Ishikawa (cell line): ENCODE measurements around the gene NRXN3.
A peak's percentile ranks its signal among the peaks of the same experiment; 100 is the strongest.

ENCODE experiments used
- CEBPB ChIP-seq: IDR thresholded peaks from 2 replicates; pipeline ENCODE4 v1.6.1; 2012
- EGR1 ChIP-seq: IDR thresholded peaks from 2 replicates; pipeline ENCODE4 v1.6.1; 2012
- EP300 ChIP-seq: IDR thresholded peaks from 2 replicates; pipeline ENCODE4 v1.6.1; 2012; ENCODE audit warnings: borderline replicate concordance
- FOXM1 ChIP-seq: IDR thresholded peaks from 2 replicates; pipeline ENCODE4 v1.6.1; 2012; ENCODE audit warnings: low read depth, borderline replicate concordance
- NFIC ChIP-seq: IDR thresholded peaks from 2 replicates; pipeline ENCODE4 v1.6.1; 2012
- RAD21 ChIP-seq: IDR thresholded peaks from 2 replicates; pipeline ENCODE4 v1.6.1; 2012; ENCODE audit warnings: low read depth
- TAF1 ChIP-seq: IDR thresholded peaks from 2 replicates; pipeline ENCODE4 v1.6.1; 2012; ENCODE audit warnings: low read depth, mild to moderate bottlenecking
- TEAD4 ChIP-seq: IDR thresholded peaks from 2 replicates; pipeline ENCODE4 v1.6.1; 2012
- YY1 ChIP-seq: IDR thresholded peaks from 2 replicates; pipeline ENCODE4 v1.6.1; 2012; ENCODE audit warnings: low read depth
- ZBTB7A ChIP-seq: IDR thresholded peaks from 2 replicates; pipeline ENCODE4 v1.6.1; 2012; ENCODE audit warnings: low read depth
- TF ChIP-seq, protein P1 (sequence below): IDR thresholded peaks from 2 replicates; pipeline ENCODE4 v1.6.1; 2012

DNA sequence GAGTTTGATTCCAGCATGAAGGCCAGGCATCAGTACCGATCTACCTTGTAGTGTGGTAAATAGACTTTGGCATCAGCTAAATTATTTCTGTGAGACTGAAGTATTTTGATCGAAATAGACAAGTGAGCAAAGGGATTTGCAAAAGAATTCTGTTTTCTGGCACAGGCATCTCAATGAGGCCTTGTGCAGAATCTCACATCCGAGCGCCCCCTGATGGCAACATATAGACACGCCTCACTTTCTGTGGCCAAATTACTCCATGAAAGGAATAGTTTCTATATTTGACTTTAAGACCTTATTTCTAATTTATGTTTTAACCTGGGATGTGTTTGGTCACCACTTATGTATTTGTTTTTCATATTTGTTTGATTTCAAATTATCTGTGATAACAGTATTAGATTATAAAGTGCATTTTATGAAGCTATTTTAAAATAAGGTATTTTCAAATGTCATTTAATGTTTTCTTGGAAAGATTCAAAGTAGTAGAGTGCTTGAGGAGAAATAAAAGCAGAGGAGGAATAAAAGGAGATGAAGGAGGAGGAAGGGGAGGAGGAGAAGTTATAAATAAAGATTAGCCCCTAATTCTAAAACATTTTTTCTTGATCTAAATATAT is 731.9 kb downstream of the NRXN3 start:
- TF ChIP-seq TAF1: no peak
- no peak for TF ChIP-seq EP300
- TF ChIP-seq CEBPB: no peak
- no peak for TF ChIP-seq FOXM1
- peak; percentile 29; the same call in 1 of the 2 replicates for TF ChIP-seq RAD21
- TF ChIP-seq NFIC: no peak
- no peak for TF ChIP-seq ZBTB7A
- TF ChIP-seq, protein P1, sequence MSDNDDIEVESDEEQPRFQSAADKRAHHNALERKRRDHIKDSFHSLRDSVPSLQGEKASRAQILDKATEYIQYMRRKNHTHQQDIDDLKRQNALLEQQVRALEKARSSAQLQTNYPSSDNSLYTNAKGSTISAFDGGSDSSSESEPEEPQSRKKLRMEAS: no peak
- no peak for TF ChIP-seq YY1
- no peak for TF ChIP-seq TEAD4
- no peak for TF ChIP-seq EGR1
